G401.6 (cell line): ENCODE data around the gene HJV.
"Not testable (repeated sequence)": the region's sequence is repeated elsewhere in the genome, so short reads cannot be mapped to it uniquely, and the experiment has no call there.

Experiments used
- FAIRE-seq: peaks from 2 replicates; lab custom pipeline; 2012; peaks lifted over from hg19 to GRCh38; lab: Jason Lieb, UNC

HJV gene

GRCh38 chr1:146021622-146022402 lies at the start of gene HJV:
TSS of gene HJV (minus strand) at chr1:146021735. CDS start at chr1:146020231, 1,504 bp downstream.
- FAIRE-seq: no peak

- not testable (repeated sequence) for FAIRE-seq
These were observed 37.6 kb upstream of the HJV start for GRCh38 chr1:146059148-146059547.

GRCh38 chr1:146051852-146052676 lies 30.5 kb upstream of the HJV start:
- peak; percentile 57 for FAIRE-seq

GRCh38 chr1:146051452-146051851 lies 29.9 kb upstream of the HJV start:
- FAIRE-seq: no peak

- not testable (repeated sequence) for FAIRE-seq
These were observed 29.1 kb upstream of the HJV start for GRCh38 chr1:146050652-146050963.

GRCh38 chr1:146049866-146050651 lies 28.5 kb upstream of the HJV start:
- not testable (repeated sequence) for FAIRE-seq

- no peak for FAIRE-seq
These were observed 27.9 kb upstream of the HJV start for GRCh38 chr1:146049436-146049835.

GRCh38 chr1:146048514-146049115 lies 27.1 kb upstream of the HJV start:
- FAIRE-seq: not testable (repeated sequence)

GRCh38 chr1:146046664-146047063 lies 25.1 kb upstream of the HJV start:
- FAIRE-seq: no peak

- no peak for FAIRE-seq
These were observed 18.3 kb upstream of the HJV start for GRCh38 chr1:146039844-146040194.

- no peak for FAIRE-seq
These were observed 15.6 kb upstream of the HJV start for GRCh38 chr1:146036965-146037646.

GRCh38 chr1:146036241-146036964 lies 14.9 kb upstream of the HJV start:
- peak; percentile 88 for FAIRE-seq

- no peak for FAIRE-seq
These were observed 13.5 kb upstream of the HJV start for GRCh38 chr1:146035048-146035423.

GRCh38 chr1:146032631-146033219 lies 11.2 kb upstream of the HJV start:
- peak; percentile 80 for FAIRE-seq

- FAIRE-seq: no peak
These were observed 9.9 kb upstream of the HJV start for GRCh38 chr1:146031476-146031875.

- no peak for FAIRE-seq
These were observed 7.6 kb upstream of the HJV start for GRCh38 chr1:146029117-146029516.

GRCh38 chr1:146026650-146027049 lies 5.1 kb upstream of the HJV start:
- FAIRE-seq: not testable (repeated sequence)

GRCh38 chr1:146025787-146026495 lies 4.4 kb upstream of the HJV start:
- FAIRE-seq: not testable (repeated sequence)

GRCh38 chr1:146022403-146023127 lies 1.0 kb upstream of the HJV start:
- FAIRE-seq: no peak
